HG02973 (cell line): Measurements from ENCODE around the gene DNAJB13.

Source experiments
- ATAC-seq: cut with Tn5 transposase; IDR thresholded peaks from one replicate; pipeline ENCODE4 v1.9.1; 2021; ENCODE audit warnings: moderate library complexity; ENCODE audit not compliant: unreplicated experiment

The DNAJB13 gene

DNA sequence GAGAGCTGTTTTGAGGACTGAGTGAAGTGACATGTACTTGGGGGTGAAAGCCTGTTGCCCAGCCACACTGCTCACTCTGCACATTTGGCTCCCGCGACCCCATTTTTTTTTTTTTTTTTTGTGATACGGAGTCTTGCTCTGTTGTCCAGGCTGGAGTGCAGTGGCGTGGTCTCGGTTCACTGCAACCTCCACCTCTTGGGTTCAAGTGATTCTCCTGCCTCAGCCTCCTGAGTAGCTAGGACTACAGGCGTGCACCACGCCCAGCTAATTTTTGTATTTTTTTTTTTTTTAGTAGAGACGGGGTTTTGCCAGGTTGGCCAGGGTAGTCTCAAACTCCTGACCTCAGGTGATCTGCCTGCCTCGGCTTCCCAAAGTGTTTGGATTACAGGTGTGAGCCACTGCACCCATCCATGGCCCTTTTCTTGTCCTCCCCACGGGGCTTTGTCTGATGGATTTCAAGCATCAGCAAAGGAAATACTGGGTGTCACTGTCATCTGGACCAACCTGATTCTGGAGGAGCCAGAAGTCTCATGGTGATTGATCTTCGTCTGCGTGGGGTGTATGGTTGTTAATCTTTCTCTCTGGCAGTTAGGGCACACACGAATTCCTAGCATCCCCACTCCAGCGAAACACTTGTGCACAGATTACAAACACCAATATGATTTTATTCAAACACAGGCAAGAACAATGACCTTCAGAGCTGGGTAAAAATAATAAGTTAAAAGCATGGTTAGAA lies 61.4 kb downstream of the DNAJB13 start:
- no peak for ATAC-seq

DNA sequence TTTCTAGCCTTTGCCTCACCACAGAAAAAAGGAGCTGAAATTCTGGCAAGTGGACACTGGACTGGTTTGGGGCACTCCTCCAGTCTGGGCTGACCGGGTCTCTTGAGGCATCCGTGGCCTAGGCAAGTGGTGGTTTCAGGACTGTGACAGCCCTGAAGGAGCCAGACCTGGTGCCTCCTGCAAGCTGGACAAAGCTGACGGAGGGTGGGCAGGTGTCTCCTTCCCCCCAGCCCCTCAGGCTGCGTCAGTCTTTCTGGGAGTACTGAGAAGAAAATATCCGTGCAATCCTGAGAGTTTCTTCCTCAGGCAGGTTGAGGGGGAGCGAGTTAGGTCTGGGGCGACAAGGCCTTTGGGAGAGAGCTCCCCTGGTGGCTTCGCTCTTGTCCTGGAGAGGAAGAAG lies 62.3 kb downstream of the DNAJB13 start:
- no peak for ATAC-seq

DNA sequence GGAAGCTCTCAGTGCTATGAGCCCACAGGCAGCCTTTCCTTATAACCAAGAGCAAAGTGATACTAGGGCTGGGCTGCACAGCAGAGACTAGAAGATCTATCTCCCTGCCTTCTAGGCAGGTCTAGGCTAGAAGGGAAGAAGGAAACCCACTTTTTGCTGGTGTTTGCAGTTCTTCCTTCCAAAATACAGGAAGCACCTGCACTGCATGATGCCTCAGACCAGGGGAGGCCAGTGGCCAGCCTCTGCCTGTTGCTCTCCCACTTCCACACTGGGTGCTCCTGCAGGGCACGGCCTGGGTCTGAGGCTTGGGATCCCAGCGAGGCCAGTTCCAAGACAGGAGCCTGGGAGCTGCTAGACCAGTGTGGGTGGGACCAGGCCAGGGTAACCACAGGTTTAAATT lies 64.1 kb downstream of the DNAJB13 start:
- ATAC-seq: no peak

DNA sequence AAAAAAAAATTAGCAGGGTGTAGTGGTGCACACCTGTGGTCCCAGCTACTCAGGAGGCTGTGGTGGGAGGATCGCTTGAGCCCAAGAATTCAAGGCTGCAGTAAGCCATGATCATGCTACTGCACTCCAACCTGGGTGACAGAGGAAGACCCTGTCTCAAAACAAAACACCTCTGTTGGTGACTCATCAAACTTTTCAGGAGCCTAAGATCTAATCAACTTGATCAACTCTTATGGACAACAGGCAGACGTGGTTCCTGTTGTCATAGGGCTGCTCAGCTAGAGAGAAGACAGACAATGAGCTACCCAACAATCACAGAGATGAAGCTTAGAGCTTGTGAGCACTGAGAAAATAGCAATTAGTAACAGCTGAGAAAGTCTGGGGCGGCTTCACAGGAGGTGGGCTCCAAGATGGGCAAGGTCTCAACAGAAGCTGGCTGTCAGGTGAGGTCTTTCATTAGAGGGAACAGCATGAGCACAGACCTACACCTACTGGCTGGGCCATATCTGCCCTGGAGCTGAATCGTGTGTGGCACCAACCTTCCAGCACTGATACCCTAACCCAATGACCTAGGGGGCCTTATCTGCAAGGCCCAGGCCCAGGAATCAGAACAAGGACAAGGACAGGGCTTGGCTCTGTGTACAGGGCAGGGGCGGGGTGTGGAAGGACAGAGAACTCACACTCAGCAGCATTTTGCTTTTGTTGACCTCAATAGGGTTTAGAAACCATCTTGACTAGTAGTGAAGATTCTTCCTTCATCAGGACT lies 65.3 kb downstream of the DNAJB13 start:
- no peak for ATAC-seq

DNA sequence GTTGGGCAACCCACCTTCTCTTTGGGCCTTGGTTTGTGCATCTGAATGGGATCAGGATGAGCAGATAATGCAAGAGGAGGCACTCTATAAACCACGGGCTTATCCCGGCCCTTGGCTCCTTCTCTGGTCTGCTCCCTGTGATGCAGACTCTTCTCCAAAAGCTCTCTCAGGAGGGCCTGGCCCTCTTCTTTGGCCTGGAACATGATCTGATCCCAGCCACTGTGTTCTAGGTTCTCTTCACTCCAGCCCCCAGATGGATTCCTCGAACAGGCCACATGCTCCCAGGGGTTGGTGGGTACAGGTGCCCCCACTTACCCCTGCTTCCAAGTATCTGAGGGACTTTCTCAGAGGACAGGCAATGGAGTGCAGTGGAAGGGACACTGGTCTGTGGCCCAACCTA lies 66.8 kb downstream of the DNAJB13 start:
- ATAC-seq: no peak

DNA sequence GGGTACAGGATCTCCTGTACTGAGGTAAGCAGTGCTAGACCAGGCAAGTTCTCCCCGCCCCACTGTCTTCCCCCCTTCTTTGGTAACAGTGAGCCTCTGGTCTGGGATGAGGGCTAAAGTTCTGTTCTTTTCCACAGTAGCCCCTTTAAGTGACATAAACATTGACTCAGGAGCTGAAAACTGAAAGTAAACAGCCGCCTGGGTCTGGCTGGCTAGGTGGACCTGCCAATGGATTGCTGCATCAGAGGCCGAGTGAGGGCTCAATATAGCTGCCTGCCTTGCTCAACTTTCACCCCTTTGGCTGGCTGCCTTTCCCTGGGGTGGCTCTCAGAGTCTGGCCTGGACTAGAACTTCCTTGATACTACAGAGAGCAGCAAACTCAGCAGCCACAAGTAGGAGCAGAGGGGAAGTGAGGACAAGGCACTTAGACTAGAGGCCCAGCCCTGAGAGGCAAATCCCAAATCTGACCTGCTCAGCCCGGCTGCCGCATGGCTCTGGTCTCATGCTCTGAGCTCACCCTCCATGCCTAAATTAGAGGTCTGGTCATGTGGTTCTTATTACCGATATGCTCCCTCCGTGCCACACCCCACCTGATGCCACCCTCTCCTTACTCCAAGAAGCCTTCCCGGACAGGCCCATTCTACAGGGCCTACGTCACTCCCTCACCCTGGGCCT lies 67.6 kb downstream of the DNAJB13 start:
- ATAC-seq: no peak

DNA sequence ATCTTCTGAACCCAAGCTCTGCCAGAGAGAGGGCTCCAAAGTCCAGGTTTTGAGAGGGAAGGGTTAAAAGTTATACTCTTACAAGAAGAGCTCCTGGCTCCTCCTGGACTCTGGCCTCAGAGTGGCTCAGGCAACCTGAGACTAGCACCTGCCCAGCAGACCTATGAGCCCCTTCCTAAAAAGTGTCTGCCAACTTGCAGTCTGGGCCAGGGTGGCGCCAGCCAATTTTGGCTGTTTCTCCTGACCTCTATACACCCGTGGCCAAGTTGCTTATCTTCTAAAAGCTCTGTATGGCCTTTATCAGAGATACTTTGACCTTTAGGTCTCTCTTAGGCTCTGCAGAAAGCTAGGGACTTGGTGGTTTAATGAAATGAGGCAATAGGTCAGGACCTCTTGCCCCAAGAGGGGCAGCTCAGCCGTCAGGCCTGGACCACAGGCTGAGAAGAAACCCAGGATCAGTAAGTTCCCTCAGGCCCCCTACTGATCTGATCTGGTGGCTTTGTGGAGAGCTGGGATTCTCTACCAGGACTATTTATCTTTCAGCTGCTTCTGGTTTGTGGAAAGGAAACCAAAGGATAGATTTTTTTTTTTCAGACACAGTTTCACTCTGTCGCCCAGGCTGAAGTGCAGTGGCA lies 68.4 kb downstream of the DNAJB13 start:
- no peak for ATAC-seq

DNA sequence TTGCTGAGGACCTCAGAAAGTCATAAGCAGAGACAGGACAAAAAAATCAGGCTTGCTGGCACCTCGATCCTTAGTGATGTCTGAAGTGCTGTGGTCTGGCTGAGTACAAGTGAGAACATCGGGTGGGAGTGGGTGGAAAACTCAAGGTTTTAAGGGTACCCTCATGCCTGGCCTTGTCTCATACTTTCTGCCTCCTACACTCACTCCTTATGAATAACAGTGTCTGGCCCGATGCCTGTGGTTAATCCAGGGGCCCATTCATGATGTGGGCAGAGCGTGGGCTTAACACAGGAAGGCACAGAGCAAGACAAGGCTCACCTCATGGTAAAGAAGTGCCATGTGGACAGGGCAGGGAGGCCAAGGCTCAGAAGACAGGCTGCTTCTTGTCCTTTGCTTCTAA lies 69.0 kb downstream of the DNAJB13 start:
- ATAC-seq: no peak
